Superior temporal gyrus (tissue), 1 donor: ENCODE measurements around the gene POR.
"Not testable (repeated sequence)": the region's sequence is repeated elsewhere in the genome, so short reads cannot be mapped to it uniquely, and the experiment has no call there.

Experiments
- DNase-seq: peaks from one replicate; pipeline ENCODE4 v3.0.0-alpha.2; 2016; ENCODE audit errors: extremely low spot score

The POR gene

DNA sequence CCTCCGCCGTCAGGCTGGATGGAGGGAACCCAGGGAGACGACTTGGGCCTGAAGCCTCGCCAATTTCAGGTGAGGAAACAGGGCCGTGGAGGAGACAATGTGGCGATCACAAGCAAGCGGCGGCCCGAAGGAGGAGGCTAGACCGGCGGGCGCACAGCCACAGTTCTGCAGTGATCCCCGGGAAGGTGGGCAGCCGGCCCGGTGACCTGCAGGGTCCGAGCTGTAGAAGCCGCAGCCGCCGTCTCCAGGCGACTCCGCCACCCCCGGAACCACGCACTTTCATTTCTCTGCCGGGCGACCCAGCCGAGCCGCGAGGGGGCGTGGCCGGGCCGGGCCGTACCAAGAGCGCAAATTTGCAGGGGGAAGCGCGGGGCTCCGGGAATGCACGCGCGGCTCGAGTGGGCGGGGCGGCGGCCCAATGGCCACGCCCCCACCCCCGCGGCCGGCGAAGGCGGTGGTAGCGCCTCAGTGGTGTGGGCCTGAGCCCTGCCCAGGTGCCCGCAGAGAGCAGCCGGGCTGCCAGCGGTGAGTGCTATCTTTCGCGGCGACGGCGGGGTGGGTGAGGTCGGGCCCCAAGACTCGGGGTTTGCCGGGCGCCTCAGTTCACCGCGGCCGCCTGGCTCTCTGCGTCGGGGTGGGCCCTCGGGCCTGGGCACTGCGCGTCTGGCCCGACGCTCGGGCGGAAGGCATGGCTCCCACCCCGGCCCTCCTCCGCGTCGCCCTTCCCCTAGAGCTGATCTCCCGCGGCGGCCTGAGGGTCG lies at the start of gene POR:
POR (plus strand) TSS at position 501 of the 761 bp plus-strand sequence. CDS start 38,847 bp downstream, outside the sequence.
- DNase-seq: peak; percentile 93

DNA sequence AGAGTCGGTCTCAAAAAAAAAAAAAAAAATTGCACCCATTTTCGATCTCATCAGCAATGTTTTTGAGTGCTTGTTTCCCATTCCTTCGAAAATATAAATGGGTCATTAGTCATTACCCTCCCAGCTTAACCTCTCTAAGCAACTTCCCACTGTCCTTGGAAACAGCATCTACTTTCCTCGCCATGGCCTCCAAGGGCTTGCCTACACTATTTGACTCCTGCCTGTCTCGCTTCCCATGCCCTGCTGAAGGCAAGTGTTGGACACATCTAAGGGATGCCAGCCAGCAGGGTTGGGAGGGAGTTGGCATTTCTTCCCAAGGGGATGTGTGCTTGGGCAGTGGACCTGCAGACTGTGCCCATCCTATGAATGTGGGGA lies 48.9 kb upstream of the POR start:
- DNase-seq: no peak

DNA sequence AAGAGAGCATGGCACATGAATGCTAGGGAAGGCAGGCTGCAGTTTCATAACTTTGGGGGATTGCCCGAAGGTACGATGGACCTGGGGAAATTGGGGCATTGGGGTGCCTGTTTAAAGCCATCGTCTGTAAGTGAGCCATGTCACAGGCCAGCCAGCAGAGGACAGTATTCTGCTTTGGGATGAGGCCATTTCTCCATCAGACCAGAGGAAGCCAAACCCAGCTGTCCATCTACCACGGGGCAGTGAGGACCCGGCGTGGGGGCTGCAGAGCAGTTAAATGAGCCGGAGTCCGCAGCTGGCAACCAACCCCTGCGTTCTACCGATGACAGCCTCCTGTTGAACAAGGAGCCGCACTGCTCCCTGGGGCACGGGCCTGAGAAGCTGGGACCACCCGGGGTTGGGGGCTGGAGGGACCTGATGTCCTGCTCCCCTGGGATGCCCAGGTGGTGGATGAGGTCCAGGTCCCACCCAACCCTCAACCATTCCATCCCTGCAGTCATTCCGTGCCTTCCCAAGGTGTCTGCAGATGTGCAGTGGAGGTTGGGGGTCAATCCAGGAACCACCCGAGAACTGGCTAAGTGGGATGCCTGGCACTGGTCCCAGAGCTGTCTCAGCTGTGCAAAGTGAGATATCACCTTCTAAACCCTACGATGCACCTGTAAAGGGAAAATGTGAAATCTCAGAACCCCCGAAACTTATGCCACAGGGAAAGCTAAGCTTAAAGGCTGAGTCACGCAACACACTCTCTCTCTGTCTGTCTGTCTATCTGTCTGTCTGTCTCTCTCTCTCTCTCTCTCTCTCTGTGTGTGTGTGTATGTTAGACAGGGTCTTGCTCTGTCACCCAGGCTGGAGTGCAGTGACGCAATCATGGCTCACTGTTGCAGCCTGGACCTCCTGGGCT lies 48.2 kb upstream of the POR start:
- peak; percentile 80 for DNase-seq

DNA sequence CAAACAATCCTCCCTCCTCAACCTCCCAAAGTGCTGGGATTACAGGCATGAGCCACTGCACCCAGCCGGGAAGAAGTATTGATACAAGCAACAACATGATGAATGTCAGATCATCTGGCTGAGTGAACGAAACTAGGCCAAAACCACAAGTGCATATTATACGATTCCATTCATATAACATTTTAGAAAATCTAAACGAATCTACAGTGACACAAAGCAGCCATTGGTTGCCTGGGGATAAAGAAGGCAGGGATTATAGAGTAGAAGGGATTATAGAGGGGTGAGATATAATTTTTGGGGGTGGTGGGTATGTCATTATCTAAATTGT lies 47.6 kb upstream of the POR start:
- DNase-seq: no peak

DNA sequence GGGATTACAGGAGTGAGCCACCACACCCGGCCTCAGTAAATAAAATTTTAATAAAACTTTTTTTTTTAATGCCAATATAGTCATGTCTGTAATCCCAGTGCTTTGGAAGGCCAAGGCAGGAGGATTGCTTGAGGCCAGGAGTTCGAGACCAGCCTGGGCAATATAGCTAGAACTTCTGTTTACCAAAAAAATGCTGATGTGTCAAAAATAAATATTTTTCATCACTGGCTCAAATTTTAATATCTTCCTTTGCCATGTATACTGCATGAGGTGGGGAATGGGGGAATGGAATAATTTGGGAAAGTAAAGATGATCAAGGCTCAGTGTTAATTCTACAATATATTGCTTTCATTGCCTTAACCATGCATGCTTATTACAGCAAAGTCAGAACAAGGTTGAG lies 46.8 kb upstream of the POR start:
- no peak for DNase-seq

DNA sequence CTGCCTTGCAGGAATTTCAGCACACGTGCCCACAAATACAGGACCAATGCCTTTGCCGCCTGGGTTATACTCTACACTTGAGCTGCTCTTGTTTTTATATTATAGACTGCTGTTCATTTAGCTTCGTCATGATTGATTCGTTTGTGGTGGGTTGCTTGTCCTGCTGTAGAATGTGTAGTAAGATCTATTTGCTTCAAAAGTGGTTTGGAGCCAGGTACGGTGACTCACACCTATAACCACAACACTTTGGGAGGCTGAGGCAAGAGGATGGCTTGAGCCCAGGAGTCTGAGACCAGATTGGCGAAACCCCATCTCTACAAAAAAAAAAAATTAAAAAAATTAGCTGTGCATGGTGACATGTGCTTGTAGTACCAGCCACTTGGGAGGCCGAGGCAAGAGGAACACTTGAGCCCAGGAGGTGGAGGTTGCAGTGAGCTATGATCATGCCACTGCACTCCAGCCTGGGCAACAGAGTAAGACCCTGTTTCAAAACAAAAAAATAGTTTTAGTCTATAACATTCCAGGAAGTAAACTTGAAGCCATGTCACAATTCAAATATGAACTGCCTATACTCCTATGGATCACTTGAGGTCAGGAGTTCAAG lies 45.1 kb upstream of the POR start:
- no peak for DNase-seq

DNA sequence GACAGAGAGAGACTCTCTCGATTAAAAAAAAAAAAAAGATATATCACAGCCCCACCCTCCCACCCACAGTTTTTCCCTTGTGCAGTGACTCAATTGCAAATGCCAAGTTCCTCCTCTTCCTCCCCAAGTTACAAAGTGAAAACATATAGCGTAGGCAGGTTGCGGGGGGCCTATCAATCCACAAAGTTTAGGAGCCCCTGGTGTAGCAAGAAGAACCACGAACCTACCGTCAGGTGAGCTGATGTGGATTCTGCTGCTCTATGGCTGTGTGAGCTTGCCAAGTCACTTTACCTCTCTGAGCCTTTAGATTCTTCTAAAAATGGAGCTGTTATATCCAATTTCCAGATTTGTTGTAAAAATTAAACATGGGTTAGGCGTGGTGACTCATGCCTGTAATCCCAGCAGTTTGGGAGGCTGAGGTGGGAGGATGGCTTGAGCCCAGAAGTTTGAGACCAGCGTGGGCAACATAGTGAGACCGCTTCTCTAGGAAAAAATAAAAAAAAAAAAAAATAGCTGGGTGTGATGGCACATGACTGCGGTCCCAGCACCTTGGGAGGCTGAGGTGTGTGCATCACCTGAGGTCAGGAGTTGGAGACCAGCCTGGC lies 44.3 kb upstream of the POR start:
- DNase-seq: no peak

DNA sequence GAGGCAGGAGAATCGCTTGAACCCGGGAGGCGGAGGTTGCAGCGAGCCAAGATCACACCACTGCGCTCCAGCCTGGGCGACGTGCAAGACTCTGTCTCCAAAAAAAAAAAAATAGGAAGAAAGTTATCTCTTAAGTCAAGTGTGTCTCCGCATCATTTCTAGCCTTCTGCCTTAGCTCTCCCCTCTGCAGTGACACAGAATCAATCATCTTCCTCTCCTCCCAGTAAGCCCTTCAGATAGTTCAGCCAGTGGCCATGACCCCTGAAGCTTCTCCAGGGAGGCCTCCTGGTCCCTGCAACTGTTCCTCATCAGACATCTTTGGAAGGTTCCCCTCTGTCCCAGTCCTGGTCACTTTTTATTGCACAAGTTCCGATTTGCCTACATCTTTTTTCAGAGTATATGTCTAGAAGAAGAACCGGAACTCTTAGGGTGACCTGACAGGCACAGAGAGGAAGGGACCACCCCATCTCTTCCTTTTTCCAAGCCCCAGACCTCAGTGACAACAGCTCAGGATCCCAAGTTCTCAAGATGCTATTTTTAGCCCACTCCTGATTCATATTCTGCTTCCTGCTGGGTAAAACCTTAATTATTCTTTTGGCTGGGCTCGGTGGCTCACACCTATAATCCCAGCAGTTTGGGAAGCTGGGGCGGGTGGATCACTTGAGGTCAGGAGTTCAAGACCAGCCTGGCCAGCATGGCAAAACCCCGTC lies 42.7 kb upstream of the POR start:
- no peak for DNase-seq

DNA sequence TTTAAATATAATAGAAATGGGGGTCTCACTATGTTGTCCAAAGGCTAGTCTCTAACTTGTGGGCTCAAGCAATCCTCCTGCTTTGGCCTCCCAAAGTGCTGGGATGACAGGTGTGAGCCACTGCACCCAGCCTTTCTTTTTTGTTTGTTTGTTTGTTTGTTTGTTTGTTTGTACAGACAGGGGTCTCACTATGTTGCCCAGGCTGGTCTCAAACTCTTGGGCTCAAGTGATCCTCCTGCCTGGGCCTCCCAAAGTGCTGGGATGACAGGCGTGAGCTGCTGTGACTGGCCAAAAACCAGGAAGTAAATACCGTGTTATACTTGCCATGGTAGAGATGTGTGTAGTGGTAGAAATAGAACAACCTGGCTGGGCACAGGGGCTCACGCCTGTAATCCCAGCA lies 40.8 kb upstream of the POR start:
- DNase-seq: not testable (repeated sequence)

DNA sequence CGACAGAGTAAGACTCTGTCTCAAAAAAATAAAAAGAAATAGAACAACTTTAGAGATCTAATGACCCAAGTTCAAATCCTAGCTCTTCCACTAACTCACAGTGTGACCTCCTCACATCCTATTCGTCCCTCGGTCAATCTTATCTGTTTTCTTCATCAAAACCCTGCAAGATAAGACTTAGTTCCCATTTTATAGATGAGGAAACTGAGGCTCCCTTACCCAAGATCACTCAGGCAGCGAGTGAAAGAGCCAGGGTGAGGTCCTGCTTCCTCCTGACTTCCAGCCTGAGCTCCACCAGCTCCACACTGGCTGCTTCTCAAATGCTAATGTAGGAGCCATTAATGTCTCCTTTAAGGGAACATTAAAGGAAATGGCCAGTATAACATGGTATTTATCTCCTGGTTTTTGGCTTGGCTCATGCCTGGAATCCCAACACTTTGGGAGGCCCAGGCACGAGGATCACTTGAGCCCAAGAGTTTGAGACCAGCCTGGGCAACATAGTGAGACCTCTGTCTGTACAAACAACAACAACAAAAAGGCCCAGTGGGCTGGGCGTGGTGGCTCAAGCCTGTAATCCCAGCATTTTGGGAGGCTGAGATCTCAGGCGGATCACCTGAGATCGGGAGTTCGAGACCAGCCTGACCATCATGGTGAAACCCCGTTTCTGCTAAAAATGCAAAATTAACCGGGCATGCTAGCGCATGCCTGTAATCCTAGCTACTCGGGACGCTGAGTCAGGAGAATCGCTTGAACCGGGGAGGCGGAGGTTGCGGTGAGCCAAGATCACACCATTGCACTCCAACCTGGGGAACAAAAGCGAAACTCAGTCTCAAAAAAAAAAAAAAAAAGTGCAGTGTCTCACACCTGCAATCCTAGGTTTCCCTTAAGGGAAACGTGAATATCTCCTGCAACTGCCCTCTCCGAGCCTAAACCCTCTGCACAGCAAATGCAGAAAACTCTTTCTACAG lies 39.6 kb upstream of the POR start:
- no peak for DNase-seq

DNA sequence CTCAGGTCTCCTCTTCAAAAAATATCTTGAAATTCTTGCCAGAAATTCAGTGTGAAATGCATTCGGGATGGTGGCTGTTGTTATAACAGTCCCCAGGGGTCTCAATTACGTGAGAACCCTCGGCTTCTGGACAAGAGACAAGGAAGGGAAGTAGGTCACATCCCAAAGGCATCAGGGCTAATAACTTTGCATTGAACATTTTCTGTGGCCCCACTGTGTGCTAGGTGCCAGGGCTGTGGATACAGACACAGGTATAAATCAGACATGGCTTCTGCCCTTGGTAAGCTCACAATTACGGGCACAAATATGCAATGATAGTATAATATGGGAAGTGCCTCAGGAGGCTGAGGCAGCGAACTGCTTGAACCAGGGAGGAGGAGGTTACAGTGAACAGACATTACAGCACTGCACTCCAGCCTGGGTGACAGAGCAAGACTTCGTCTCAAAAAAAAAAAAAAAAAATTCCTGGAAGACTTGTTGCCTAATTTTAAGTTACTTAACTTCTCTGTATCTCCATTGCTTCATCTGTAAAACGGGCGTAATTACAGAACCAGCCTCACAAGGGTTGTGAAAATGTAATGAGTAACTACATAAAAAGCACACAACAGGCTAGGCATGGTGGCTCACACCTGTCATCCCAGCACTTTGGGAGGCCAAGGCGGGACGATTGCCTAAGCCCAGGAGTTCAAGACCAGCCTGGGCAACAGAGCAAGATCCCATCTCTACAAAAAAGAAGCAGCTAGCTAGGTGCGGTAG lies 38.7 kb upstream of the POR start:
- no peak for DNase-seq

DNA sequence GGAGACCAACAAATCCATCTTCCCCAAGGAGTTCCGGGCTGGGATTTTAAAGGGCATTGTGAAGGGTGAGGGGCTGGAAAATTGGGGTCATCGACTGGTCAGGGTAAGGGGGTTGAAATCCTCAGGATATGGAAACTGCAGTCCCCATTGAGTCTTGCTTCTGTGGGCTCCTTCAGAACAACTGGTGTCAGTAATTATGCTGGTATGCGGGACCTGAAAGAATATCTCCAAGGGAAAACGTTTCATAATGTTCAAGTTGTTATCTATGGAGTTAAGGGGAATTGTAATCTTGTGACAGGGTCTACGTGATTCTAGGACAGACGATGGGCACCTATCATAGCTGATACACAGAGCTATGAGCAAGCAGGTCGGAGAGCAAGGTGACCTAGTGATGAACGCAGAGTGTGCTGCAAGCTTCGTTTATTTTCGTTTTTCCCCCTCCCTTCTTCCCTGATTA lies 36.6 kb upstream of the POR start:
- no peak for DNase-seq

DNA sequence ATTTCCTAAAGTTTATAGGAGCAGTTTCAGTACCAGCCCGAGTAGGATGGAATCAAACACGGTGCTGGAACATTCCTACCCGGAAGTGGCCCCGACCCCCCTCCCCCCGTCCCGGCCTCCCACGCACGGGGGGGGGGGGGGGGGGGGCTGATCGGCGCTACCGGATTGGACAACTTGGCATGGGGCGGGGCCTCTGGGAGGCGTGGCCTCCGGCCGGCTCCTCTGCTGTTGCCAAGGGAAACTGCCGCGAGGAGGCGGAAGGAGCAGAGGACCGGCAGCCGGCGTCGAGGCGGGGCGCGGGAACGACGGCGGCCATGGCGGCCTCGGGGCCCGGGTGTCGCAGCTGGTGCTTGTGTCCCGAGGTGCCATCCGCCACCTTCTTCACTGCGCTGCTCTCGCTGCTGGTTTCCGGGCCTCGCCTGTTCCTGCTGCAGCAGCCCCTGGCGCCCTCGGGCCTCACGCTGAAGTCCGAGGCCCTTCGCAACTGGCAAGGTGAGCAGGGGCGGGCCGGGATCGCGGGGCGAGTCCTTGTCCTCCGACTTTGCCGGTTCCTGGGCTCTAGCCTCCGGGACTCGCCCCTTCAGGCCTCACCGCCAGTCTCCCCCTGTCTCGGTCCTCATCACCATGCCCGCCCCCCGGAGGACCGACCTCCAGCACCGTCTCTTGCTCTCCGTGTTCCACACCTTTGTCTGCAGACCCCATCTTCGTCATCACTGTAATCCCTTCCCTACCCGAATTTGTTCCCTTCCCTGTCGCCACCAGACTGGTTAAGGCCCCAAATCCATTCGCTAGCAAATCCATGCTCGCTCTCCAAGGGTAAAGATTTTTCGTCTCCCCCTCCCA lies 36.0 kb upstream of the POR start, which contains the start of gene RHBDD2:
RHBDD2 (plus strand) TSS at position 266 of the 843 bp plus-strand sequence; CDS start at position 315, 49 bp downstream.
- DNase-seq: peak; percentile 92

DNA sequence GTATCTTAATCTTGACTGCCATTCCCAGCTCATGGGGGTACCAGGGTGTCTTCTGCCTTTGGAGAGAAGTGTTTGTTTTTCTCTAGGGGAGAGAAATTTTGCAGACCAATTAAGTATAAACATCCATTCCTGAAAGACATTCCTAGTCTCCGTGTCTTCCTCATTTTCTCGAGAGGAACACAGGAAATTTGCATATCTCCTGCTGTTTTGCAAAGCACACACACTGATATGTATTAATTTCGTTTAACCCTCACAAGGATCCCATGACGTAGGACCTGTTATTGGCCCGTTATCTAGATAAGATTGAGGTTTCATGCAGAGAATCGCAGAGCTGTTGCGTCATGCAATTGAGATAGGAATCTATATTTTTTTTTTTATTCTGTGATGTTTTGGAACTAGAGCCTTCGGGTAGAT lies 35.2 kb upstream of the POR start:
- DNase-seq: peak; percentile 21

DNA sequence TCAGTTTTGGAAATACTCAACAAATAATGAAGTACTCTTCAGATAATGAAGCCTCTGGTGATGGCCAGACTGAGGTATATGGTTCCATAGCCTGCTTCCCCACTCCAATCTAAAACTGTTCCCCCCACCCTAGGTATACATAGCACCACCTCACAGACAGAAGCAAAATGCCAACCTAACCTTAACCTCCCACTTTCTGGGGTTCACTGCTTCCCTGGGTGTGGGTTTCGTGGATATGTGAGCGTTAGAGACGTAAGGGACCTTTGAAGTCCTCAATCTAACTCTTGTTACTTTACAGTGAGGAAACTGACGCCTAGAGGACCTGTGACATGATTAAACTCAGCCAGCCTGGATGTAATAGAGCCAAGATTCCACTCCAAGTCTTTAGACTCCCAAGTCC lies 34.7 kb upstream of the POR start:
- DNase-seq: no peak

DNA sequence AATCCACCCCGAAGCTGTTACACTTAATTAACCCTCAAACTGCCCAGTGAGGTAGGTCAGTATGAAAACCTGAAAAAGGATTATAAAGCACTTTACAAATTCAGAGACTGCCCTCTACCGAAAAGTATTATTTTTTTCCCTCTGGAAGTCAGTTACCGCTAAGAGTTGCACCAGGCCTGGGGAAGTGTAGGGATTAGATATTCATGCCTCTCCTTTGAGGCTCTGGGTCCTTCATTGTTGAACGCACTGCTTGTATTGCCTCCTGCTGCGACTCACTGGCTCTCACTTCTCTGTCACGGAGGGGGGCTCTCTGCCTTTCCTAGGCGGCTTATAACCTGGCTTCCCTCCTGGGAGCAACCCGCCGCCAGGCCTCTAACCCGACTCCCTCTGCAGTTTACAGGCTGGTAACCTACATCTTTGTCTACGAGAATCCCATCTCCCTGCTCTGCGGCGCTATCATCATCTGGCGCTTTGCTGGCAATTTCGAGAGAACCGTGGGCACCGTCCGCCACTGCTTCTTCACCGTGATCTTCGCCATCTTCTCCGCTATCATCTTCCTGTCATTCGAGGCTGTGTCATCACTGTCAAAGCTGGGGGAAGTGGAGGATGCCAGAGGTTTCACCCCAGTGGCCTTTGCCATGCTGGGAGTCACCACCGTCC lies 33.4 kb upstream of the POR start:
- no peak for DNase-seq

DNA sequence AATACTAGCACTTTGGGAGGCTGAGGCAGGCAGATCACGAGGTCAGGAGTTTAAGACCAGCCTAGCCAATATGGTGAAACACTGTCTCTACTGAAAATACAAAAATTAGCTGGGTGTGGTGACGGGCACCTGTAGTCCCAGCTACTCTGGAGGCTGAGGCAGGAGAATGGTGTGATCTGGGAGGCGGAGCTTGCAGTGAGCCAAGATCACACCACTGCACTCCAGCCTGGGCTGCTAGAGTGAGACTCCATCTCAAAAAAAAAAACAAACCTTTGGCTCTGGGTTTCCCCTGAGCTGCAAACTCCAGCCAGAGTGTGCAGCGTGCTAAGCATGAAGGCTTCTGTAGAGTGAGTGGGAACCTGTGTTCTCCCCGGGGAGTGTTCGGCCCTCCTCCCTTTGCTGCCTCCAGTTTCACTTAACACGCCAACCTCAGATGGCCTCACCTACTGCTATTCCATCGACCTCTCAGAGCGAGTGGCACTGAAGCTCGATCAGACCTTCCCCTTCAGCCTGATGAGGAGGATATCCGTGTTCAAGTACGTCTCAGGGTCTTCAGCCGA lies 31.6 kb upstream of the POR start:
- not testable (repeated sequence) for DNase-seq

DNA sequence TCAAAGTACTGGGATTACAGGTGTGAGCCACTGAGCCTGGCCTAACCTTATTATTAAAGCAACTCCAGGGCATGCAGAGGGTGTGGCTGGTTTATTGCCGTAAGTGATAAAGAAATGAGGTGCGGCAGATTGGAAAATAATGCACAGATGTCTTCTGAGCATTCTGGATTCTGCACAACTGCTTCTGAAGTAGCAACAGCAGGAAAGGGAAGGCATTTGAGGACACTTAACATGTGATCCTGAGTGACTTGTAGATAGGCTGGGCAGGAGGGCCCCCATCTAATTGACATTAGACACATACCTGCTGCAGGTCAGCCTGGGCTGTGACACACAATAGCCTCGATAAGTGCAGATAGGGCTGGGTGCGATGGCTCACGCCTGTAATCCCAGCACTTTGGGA lies 30.5 kb upstream of the POR start:
- no peak for DNase-seq
